HCT116 (cell line): ENCODE measurements around the gene NUDT14. TPM values are rescaled to one million over a fixed set of nuclear protein-coding genes. Genes with fewer than 3 reads are reported as not detected.

Experiments used
- ATAC-seq: fragments of 200-7000 bp; cut with Tn5 transposase; 2 replicates; pipeline ENCODE4 v1.9.1; 2020; ENCODE audit warnings: mild to moderate bottlenecking, moderate library complexity
- BruUV-seq: library from RNA; stranded (reverse); fragments of 400-500 nt; replicated peaks from 2 replicates; lab custom pipeline; 2021; lab: Mats Ljungman, UMichigan
- CTCF ChIA-PET: fragments of 300-600 bp; sonication (Branson Sonifier 250); formaldehyde crosslinking; loops from one replicate; lab custom pipeline; 2021; ENCODE audit warnings: antibody characterized with exemption; lab: Charles Lee
- POLR2A ChIA-PET: fragments of 300-600, 350-600 bp; sonication (Branson Sonifier 250); formaldehyde crosslinking; loops from one replicate; lab custom pipeline; 2021; ENCODE audit warnings: antibody characterized with exemption; lab: Charles Lee
- RAD21 ChIA-PET, 2 experiments: fragments of 300-600 bp; sonication (Branson Sonifier 250); formaldehyde crosslinking; loops; one replicate each; lab custom pipeline; 2023; ENCODE audit warnings: low total read pairs in 2 of 2; ENCODE audit not compliant: uncharacterized antibody in 2 of 2, unreplicated experiment in 2 of 2, low non-redundant PET in 1 of 2; lab: Charles Lee
- DNase-seq: peaks from one replicate; pipeline ENCODE4 v3.0.0-alpha.2; 2010; ENCODE audit warnings: low read depth, low spot score
- H2AFZ ChIP-seq: fragments of 200-600 bp; shearing (Covaris generic), sonication (generic); 2 replicates; pipeline ENCODE4 v1.6.1; 2017; ENCODE audit warnings: low read depth, mixed run types, mixed read lengths, antibody characterized with exemption, low read length; ENCODE audit not compliant: poor library complexity, severe bottlenecking
- H3K27ac ChIP-seq: 2 replicates; pipeline ENCODE4 v1.5.1; 2012; ENCODE audit warnings: low read depth, low read length
- H3K27me3 ChIP-seq: fragments of 200-600 bp; sonication (generic); 2 replicates; pipeline ENCODE4 v1.6.1; 2016; ENCODE audit warnings: mixed run types, low read length, mixed read lengths; ENCODE audit not compliant: insufficient read depth
- H3K36me3 ChIP-seq, 2 experiments: fragments of 200-500 bp in 1 of 2; fragments of 200-600 bp in 1 of 2; sonication (Bioruptor generic) in 1 of 2; sonication (generic) in 1 of 2; 2 replicates each; pipeline versions ENCODE4 v1.5.1 to v1.6.1; 2014 to 2016; ENCODE audit warnings: low read length in 2 of 2, inconsistent platforms in 1 of 2, mixed read lengths in 1 of 2, mixed run types in 1 of 2; ENCODE audit not compliant: insufficient read depth in 2 of 2, control insufficient read depth in 1 of 2
- H3K4me1 ChIP-seq, 2 experiments: fragments of 200-600 bp in 1 of 2; sonication (generic) in 1 of 2; 2 replicates each; pipeline versions ENCODE4 v1.5.1 to v1.6.1; 2012 to 2017; ENCODE audit warnings: low read length in 2 of 2, inconsistent platforms in 1 of 2, mild to moderate bottlenecking in 1 of 2, mixed read lengths in 1 of 2, mixed run types in 1 of 2, moderate library complexity in 1 of 2; ENCODE audit not compliant: insufficient read depth in 2 of 2, control insufficient read depth in 1 of 2
- H3K4me2 ChIP-seq: fragments of 200-600 bp; sonication (generic); 2 replicates; pipeline ENCODE4 v1.6.1; 2017; ENCODE audit warnings: mixed run types, low read length, mixed read lengths
- H3K4me3 ChIP-seq, 2 experiments: fragments of 200-600 bp in 1 of 2; sonication (generic) in 1 of 2; replicated peaks in 1 of 2; 2 replicates each; pipeline ENCODE4 v1.5.1; 2011 to 2016; ENCODE audit warnings: low read length in 2 of 2, control low read depth in 1 of 2, low read depth in 1 of 2, mild to moderate bottlenecking in 1 of 2, mixed read lengths in 1 of 2, mixed run types in 1 of 2
- H3K79me2 ChIP-seq: fragments of 200-600 bp; sonication (generic); 2 replicates; pipeline ENCODE4 v1.6.1; 2017; ENCODE audit warnings: mild to moderate bottlenecking, mixed run types, low read length, moderate library complexity, mixed read lengths; ENCODE audit not compliant: insufficient read depth
- H3K9ac ChIP-seq: fragments of 200-600 bp; sonication (generic); 2 replicates; pipeline ENCODE4 v1.6.1; 2016; ENCODE audit warnings: low read length, mixed read lengths
- H3K9me2 ChIP-seq: fragments of 200-600 bp; sonication (generic), shearing (Covaris generic); 2 replicates; pipeline ENCODE4 v1.6.1; 2017; ENCODE audit warnings: mixed run types, mild to moderate bottlenecking, moderate library complexity; ENCODE audit not compliant: insufficient read depth
- H3K9me3 ChIP-seq, 2 experiments: fragments of 200-500 bp in 1 of 2; fragments of 200-600 bp in 1 of 2; sonication (Bioruptor generic) in 1 of 2; sonication (generic) in 1 of 2; 2 replicates each; pipeline ENCODE4 v1.6.1; 2014 to 2017; ENCODE audit warnings: low read length in 2 of 2, mixed read lengths in 2 of 2, inconsistent platforms in 1 of 2, low read depth in 1 of 2, mild to moderate bottlenecking in 1 of 2, mixed run types in 1 of 2, moderate library complexity in 1 of 2; ENCODE audit not compliant: control insufficient read depth in 1 of 2, insufficient read depth in 1 of 2
- H4K20me1 ChIP-seq: fragments of 200-600 bp; sonication (generic), shearing (Covaris generic); 2 replicates; pipeline ENCODE4 v1.6.1; 2017; ENCODE audit warnings: mixed run types, mild to moderate bottlenecking, moderate library complexity; ENCODE audit not compliant: insufficient read depth
- CEBPB ChIP-seq: IDR thresholded peaks from 2 replicates; pipeline ENCODE4 v1.6.1; 2012; ENCODE audit warnings: low read depth
- EGR1 ChIP-seq: IDR thresholded peaks from 2 replicates; pipeline ENCODE4 v1.6.1; 2012; ENCODE audit warnings: low read depth
- ELF1 ChIP-seq: IDR thresholded peaks from 2 replicates; pipeline ENCODE4 v1.6.1; 2012; ENCODE audit warnings: low read depth, borderline replicate concordance
- EZH2phosphoT487 ChIP-seq: fragments of 200-600 bp; IDR thresholded peaks from 2 replicates; pipeline ENCODE4 v1.6.1; 2018; ENCODE audit warnings: antibody characterized with exemption, borderline replicate concordance
- FOSL1 ChIP-seq: IDR thresholded peaks from 2 replicates; pipeline ENCODE4 v1.6.1; 2012; ENCODE audit warnings: low read depth
- JUND ChIP-seq: IDR thresholded peaks from 2 replicates; pipeline ENCODE4 v1.6.1; 2012
- MAX ChIP-seq: IDR thresholded peaks from 2 replicates; pipeline ENCODE4 v1.6.1; 2012
- POLR2AphosphoS5 ChIP-seq: IDR thresholded peaks from 2 replicates; pipeline ENCODE4 v1.6.1; 2011; ENCODE audit warnings: mild to moderate bottlenecking, low read depth, low read length, moderate library complexity
- RAD21 ChIP-seq: IDR thresholded peaks from 2 replicates; pipeline ENCODE4 v1.6.1; 2012; ENCODE audit warnings: low read depth, mild to moderate bottlenecking
- REST ChIP-seq: IDR thresholded peaks from 2 replicates; pipeline ENCODE4 v1.6.1; 2012; ENCODE audit warnings: low read depth
- SP1 ChIP-seq: IDR thresholded peaks from 2 replicates; pipeline ENCODE4 v1.6.1; 2012; ENCODE audit warnings: low read depth
- SRF ChIP-seq: IDR thresholded peaks from 2 replicates; pipeline ENCODE4 v1.6.1; 2012; ENCODE audit warnings: low read depth
- TCF7L2 ChIP-seq: IDR thresholded peaks from 2 replicates; pipeline ENCODE4 v1.7.0; 2011; ENCODE audit warnings: borderline replicate concordance, inconsistent platforms; ENCODE audit not compliant: insufficient read depth, insufficient read length; ENCODE audit errors: extremely low read depth
- ZFX ChIP-seq: fragments of 450-650 bp; IDR thresholded peaks from 2 replicates; pipeline ENCODE4 v1.6.1; 2017
- ZNF274 ChIP-seq: fragments of 200-500 bp; sonication (Bioruptor generic); IDR thresholded peaks from 2 replicates; pipeline ENCODE4 v1.6.1; 2014; ENCODE audit warnings: mild to moderate bottlenecking, low read depth, low read length, inconsistent platforms
- intact Hi-C: fragments of 100-400 bp; cut with micrococcal nuclease; formaldehyde crosslinking; loops from 2 replicates; pipeline ENCODE4 v1.10.0; 2022
- total RNA-seq: library from RNA; stranded (reverse); gene quantifications from one replicate; pipeline ENCODE4 v1.2.1, GENCODE V29; 2021; ENCODE audit not compliant: unreplicated experiment

Gene NUDT14
- total RNA-seq, 1 experiment from 2014 or later = 56.1 TPM

- Histone ChIP-seq H4K20me1 (no peaks in the 10 kb centered on the region), H3K9me3 (no peaks in the 10 kb centered on the region), H3K4me3 (no peak overlapping the region), H3K9me2 (no peaks in the 10 kb centered on the region), H3K79me2 (no peaks in the 10 kb centered on the region), H3K36me3 (peaks cover 5% of the 10 kb centered on the region in 2 experiments; a peak in 3 of 4 replicates), H3K9ac (no peak overlapping the region), H3K27me3 (no peaks in the 10 kb centered on the region), H2AFZ (no peak overlapping the region), H3K27ac (no peak overlapping the region), H3K4me1 (no peaks in the 10 kb centered on the region), H3K4me2 (no peak overlapping the region)
- intact Hi-C loops = no loop called here
- ChIA-PET RAD21 (no interaction called here), POLR2A (no interaction called here), CTCF (no interaction called here)
- no peak for DNase-seq
- BruUV-seq = no TSS peak
- TF ChIP-seq EGR1 = no peak
- no peak for TF ChIP-seq REST
- no peak for TF ChIP-seq RAD21
- TF ChIP-seq FOSL1 = no peak
- TF ChIP-seq EZH2phosphoT487 = no peak
- no peak for TF ChIP-seq TCF7L2
- no peak for TF ChIP-seq MAX
- TF ChIP-seq ELF1 = no peak
- TF ChIP-seq JUND = no peak
- TF ChIP-seq SRF = no peak
- TF ChIP-seq ZNF274 = no peak
- no peak for TF ChIP-seq CEBPB
- no peak for TF ChIP-seq SP1
- no peak for TF ChIP-seq POLR2AphosphoS5
- no peak for TF ChIP-seq ZFX
- ATAC-seq = no peak
Observed at GRCh38 chr14:105217774-105218173, 36.7 kb upstream of the NUDT14 start.
